Measurements from ENCODE around the gene FBXO41.

Gene FBXO41, protein sequence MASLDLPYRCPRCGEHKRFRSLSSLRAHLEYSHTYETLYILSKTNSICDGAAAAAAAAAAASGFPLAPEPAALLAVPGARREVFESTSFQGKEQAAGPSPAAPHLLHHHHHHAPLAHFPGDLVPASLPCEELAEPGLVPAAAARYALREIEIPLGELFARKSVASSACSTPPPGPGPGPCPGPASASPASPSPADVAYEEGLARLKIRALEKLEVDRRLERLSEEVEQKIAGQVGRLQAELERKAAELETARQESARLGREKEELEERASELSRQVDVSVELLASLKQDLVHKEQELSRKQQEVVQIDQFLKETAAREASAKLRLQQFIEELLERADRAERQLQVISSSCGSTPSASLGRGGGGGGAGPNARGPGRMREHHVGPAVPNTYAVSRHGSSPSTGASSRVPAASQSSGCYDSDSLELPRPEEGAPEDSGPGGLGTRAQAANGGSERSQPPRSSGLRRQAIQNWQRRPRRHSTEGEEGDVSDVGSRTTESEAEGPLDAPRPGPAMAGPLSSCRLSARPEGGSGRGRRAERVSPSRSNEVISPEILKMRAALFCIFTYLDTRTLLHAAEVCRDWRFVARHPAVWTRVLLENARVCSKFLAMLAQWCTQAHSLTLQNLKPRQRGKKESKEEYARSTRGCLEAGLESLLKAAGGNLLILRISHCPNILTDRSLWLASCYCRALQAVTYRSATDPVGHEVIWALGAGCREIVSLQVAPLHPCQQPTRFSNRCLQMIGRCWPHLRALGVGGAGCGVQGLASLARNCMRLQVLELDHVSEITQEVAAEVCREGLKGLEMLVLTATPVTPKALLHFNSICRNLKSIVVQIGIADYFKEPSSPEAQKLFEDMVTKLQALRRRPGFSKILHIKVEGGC

DNA sequence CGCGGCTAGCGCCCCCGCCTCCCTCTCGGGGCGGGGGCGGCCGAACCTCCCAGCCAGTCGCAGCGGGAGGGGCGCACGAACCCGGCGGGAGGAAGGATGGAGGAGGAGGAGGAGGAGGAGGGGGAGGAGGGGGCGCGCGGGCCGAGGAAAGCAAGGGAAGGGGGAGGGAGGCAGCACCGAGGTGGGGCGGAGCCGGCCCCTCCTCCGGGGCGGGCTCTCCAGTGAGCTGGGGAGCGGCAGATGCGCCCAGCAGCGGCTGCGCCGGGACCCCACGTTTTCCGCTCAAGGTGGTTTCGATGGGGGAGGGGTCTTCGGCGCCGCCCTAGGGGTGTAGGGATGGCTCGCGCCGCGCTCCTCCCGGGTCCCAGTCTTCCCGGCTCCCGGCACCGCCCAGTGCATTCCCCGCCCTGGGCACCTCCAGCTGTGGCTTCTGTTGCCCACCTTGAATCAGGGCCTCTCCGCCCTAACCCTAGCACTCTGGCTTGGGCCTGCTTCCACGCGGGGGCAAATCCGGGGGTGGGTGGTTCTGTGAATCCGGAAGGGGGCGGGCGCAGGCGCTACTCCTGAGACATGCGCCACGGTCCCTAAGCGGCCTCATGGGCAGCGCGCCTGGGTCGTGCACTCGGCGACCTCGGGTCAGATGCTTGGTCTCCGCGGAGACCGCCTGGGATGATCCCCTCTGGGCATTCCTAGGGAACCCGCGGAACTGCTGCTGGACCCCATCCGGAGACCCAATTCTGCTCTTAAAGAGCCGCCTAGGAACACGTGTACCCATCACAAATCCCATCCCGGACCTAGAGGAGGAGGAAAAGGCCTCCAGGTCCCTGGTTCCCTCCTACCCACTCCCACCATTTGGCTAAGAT, at the start of gene FBXO41:
FBXO41 (minus strand) TSS at position 183 of the 863 bp plus-strand sequence. CDS start 14,848 bp downstream, outside the sequence.
- peak; percentile 73 for DNase-seq

DNA sequence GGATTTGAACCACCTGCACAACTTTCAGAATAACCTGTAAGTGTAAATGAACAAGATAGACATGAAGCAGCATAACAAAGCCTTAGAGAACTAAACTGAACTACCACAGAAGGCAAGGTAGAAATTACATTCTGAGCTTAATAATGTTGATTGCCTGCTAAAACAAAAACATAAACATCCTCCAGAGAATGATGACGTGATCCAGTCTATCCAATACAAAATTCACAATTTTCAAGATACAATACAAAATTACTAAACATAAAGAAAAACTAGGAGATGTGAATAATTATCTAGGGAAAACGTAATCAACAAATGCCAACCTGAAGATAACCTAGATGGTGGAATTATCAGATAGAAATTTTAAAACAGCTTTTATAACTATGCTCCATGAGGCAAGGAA, 49.8 kb upstream of the FBXO41 start:
- DNase-seq, result no peak

DNA sequence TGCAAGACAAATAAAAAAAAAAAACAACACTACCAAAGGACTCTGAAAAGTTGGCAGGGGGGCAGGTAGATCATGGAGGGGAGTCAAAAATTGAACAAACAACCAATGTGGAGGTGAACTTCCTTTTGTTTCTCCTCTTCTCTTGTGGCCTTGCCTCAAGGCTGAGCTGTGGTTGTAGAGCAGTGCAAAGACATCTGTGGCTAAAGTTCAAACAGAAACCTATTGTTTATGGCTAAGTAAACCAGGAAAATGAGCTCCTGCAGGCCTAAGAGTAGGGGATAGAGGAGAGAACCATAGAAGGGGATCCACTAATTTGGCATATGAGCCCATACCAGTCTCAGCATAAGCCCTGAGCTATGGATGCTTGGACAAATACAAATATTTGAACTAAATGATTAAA, 49.3 kb upstream of the FBXO41 start:
- no peak for DNase-seq

DNA sequence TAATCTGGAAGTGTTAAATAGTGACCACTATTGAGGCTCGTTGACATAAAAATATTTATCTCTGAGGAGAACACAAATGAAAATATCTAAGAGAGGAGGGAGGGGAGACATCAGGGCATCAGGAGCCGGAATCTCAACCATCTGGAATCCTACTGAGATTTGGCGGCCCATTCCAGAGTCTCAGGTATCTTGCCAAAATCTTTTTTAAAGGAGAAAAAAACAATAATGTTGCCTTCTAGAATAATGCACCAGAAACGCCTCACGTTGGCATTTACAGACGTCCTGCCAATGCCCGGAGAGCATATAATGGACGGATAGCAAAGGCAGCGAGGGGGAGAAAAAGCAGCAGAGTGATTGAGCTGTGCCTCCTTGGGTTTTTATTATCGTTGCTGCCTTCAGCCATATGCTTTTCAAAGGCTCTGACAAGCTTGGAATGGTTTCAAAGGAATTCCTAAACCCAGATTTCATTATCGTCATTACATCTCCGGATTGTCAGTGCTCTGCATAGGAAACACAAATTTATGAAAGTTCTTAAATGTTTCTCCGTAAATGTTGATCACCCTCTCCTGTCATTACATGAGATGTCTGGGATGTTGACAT, 39.9 kb upstream of the FBXO41 start:
- DNase-seq, result no peak

DNA sequence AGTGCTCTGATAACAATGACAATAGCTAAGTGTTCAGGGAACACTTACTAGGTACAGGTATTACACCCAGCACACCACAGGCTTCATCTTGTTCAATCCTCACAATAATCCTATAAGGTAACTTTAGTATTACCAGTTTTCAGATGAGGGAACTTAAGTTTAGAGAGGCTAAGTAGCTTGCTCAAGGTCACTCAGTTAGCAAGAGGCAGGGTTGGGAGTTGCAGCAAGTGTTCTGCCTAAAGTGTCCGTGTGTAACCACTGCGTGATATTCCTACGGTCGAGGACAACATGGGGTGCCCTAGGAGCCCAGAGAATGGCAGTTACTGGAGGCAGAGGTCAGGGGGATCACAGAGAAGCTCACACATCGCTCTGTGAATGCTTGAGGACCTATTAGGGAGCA, 39.3 kb upstream of the FBXO41 start:
- no peak for DNase-seq

DNA sequence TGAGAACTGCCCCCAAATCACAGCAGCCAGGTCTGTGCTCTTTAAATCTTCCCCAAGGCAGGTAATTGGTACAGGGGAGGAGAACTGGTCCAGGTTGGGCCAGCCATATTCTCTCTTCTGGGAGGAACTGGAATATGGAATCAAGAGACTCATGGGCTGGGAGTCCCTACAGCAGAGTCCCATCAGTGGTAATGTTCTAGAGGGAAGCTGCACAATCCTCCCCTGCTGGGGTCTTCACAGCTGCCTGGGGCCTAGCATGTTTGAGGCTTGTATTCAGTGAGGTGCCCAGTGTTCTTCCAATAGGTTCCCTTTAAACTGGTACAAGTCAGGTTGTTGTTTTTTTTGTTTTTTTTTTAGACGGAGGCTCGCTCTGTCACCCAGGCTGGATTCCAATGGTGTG, 30.2 kb upstream of the FBXO41 start:
- DNase-seq, result no peak

DNA sequence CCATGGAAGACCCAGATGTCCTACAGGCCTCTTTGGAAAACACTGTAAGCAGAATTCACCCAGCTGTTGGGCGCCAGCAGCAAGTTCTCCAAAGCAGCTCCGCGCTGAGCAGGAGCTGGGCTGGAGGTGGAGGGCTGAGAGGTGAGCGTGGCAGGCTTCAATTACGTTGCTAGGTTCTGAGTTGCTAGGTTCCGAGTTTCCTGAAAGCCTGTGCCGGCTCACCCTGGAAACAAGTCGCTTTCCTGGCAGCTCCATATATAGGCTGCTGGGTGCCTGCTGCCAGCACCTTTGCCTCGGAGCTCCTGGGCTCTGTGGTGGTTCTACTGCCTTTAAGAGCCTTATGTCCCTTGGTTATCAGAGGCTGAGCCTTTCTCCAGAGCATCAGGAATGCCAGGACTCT, 23.4 kb upstream of the FBXO41 start:
- DNase-seq, result no peak

DNA sequence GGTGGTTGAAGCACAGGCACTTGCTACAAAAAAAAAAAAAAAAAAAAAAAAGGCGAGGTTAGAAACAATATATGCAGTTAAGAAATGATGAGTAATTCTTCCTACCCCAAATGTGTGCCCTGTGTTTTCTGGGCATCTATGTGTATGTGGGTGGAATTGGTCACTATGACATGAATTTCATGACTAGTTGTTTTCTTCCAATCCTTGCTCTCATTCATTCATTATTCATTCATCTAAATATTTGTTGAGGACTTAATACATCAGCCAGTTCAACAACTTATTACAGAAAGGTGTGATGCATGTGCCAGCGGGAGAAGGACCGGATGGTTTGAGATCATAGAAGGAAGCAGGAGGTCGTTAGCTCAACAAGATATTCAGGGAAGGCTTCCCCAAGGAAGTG, 17.4 kb upstream of the FBXO41 start:
- no peak for DNase-seq

DNA sequence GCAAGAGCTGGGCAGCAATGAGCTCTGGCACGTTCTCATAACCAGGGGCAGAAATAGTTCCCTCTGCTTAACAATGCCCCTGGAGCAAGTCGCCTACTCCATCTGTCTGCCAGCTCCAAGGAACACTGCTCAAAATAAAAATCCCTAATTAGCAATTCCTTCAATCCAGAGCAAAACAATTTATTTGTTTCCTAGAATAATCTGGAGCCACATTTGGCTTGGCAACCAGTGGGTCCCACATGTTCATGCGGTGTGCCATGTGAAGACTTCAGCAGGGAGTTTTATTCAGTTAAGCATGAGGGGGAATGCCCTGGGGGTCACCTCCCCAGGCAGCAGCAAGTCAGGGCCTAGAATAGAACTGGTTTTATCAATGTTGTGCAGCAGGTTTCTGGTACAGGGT, 16.6 kb upstream of the FBXO41 start:
- no peak for DNase-seq

DNA sequence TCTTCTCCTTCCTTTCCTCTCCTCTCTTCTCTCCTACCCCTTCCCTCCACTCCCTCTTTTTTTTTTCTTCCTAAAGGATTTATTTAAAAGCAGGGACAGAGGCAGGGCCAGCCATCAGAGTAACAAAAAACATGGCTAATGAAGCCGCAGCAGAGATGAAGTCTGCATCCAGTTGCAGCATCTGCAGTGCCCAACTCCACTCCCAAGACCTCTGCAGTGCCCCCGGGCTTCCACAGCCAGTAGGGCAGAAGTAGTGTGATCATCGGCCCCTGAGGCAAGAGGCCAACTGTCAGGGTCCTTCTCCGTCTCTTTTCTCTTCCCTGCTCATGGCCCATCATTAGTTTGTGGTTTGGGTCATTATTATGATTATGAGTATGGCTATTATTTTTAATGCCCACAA, 13.3 kb upstream of the FBXO41 start:
- DNase-seq, result no peak

DNA sequence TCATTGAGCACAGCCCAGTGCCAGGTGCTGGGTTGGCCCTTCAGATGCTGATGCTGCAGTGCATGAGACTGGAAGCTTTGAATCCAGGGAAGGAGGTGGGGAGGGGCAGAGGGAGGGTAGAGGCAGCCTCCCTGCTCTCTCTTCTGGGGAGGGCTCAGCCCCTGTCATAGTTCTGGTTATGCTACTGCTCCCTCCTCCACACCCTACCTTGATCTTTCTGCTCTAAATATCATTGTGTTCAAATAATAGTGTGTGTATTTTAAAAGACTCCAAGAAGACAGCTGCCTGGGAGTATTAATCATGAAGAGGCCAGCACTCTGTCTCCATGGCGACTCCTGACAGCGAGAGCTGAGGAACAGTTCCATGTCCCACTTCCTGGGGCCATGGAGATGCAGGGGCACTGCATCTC, 12.9 kb upstream of the FBXO41 start:
- no peak for DNase-seq

DNA sequence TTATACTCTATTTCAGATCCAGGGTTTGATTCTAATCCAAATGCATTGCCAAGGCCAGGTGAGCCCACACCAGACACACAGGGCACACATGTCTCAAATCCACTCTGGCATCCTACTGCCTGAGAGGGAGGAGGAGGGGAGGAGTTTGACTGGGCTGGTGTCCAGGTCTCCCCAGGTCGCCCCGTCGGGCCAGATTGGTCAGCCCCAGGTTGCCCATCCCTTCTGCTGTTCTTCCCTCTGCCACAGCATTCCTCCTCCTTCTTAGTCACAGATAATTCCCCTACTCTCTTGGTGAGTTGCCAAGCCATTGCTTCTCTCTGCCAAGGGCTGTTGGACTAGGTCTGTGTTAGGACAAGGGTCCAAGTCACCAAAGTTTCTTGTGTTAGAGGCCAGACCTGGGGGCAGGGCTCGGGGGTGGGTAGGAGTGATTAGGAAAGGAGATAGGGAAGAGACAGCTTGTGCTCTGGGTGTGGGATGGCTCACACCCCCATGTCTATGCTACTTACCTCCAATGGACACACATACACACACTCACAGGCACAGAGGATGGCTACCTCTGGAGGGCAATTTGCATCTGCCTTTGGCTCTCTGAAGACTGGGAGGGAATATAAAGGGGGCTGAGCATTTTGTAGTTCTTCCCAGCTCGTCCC, 11.6 kb upstream of the FBXO41 start:
- DNase-seq, result no peak

DNA sequence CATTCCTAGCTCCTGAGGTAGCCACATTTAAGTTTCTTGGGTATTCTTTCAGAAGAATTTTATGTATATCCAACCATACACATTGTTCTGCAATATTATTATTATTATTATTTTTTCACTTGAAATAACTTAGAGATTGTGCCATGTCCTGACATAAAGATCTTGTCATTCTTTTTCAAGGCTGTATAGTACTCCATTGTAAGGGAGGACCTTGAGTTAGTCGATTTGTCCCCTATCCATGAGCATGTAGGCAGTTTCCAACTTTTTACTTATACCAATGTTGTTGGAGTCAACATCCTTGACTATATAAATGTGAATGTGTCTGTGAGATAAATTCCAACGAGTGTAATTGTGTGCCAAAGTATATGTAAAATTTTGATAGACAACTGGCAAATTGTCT, 10.0 kb upstream of the FBXO41 start:
- DNase-seq, result no peak

DNA sequence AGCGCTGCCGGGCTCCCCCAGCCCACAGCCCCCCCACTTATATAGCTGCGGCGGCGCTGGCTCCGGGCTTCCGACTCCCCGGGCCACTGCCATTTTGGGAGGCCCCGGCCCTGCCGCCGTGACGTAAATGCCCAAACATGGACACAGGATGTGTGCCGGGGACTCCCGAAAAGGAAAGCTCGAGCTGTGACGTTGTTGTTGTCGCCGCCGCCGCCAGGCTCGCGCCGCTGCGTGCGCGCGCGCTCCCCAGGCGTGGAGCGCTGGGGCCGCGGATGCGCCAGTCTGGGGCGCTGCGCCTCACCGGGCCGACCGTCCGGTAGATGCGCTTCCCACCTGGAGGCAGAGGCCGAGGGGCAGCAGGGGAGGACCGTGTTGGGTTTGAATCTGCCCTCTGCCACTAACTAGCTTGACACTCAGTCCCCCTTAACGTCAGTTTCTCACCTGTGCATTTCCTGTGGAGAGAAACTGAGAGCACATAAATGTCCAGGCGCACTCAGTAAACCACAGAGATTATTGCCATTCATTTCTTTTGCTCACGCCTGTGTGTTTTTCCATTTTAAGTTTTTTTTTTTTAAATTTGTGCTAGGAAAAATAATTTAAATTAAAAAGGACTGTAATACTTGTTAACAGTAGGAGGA, 9.4 kb upstream of the FBXO41 start, which contains the start of gene EGR4:
EGR4 (minus strand) TSS at position 15 of the 638 bp plus-strand sequence. CDS start 231 bp downstream, outside the sequence.
- DNase-seq, result peak; percentile 92

DNA sequence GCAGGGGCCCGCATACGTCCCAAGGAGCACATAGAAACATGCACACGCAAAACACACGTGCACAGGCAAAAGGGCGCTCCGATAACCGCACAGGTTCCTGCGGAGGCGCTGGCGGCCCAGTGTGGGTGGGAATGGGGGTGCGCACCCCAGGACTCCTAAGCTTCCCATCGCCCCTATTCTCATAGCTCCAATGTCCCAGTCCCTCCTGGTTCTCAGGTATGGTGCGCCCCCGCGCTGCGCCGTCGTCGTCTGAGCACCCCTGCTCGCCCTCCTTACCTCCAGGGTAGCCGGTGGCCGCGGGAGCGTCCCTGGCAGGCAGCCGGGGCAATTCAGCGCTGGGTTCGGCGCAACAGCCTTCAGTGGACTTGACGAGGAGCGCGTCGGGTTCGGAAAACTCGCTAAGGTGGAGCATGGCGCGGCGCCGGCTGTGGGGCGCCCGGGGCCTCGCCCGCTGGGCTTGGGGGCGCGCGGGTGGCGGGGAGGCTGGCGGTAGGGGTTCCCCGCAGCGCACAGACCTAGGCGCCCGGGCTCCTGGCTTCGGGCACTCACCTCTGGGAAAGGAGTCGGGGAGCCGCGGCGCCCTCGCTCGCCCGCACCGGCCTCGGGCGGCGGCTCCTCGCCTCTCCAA, 8.7 kb upstream of the FBXO41 start:
- DNase-seq, result peak; percentile 7

DNA sequence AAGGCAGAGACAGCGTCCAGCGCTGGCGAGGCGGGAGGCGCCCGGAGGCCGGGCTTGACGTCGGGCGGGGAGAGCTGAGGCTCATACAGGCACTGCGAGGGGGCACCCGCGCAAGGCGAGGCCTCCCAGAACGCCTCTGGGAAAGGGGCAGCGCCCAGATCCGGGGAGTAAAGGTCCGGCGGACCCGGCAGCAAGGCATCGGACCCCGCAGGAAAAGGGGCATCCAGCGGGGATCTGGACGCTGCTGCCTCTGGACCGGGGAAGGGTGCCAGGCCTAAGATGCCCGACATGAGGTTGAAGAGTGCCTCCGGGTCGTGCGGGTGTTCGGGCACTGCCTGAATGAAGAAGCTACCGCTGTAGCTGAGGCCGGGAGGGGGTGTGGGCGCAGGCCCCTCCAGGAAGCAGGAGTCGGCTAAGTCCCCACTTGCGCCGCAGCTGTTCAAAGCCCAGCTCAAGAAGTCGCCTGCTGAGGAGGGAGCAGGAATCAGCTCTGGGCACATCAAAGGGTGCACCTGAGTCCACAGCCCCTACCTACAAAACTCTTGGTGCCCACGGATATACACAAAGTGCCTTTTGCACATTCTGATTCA, 8.1 kb upstream of the FBXO41 start:
- DNase-seq, result no peak

DNA sequence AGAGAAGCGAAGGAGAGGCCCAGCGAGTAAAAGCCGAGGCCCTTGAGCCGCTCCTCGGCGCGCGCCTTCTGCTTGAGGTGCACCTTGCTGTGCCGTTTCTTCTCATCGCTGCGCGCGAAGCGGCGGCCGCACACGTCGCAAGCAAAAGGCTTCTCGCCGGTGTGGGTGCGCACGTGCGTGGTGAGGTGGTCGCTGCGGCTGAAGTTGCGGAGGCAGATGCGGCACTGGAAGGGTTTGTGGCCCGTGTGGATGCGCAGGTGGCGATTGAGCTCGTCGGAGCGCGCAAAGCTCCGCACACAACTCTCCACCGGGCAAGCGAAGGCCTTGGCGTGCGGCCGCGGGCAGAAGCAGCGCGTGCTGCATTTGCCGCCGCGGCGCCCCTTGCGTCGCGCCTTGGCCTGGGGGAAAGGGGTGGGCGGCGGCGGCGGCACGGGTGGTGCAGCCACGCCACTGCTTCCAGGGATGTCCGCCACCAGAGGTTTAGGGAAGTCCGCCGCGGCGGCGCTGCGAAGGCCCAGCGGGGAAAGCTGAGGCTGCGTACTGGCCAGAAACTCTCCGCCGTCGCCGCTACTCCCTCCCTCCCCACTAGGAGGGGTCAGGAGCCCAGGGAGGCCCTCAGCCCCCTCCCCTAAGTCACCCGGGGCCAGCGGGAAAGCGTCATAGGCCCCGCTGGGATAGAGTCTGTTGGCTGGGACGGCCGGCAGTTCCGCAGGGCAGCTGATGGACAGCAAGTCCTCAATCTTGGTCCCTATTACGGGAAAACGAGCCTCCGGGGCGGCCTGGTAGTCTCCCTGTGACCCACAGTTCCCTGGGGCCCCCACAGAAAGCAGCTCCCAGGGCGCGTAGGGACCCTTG, 7.4 kb upstream of the FBXO41 start:
- DNase-seq, result peak; percentile 6

DNA sequence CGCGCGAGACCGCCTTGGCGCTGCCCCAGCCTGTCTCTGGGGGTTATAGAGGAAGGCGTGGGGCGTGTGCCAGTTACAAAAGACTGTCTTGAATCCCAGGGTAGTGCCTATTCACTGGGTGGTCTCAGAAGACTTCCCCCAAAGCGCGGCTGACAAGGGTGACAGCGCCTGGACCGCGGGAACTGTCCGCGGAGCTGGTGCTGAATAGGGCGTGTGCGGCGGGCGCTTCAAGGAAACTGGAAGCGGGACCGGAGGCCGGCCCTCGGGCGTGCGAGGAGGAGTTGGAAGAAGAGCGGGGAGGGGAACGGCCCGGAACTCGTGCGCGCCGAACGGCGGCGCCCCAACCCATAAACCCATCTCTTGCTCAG, 6.8 kb upstream of the FBXO41 start:
- peak; percentile 31 for DNase-seq

DNA sequence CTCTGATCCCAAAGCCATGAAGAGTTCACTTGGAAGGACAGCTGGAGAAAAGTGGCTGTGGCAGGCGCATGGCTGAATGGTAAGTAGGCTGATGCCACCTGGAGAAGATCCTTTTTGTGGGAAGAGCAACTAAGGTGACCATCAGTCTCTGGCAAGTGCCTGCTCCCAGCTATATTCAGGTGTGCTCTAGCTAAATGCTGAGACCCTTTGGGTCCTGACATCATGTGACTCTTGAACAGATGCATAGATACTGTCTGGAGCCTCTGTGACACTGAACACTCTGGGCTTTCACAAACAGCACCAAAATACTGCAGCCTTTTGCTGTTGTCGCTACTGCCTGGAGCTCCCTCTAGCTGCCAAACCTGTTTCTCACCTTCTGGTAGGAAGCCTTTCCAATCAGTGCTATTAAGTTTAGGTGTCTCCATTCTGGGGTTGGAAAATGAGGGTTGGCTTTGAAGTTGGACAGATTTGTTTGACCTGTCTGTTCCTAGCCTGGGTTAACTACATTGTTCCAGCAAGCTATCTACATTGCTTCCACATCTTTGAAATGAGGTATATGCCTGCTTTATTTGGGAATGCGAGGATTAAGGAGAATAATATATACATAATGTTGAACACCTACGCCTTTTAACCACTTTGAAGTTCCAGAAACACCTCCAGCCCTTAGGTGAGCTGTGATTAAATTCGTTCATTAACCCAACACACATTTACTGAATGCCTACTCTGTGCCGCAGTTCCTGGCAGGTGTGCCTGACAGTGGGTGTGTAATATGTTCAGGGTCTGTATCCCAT, 6.0 kb upstream of the FBXO41 start:
- DNase-seq, result peak; percentile 40

Measured in stimulated activated CD4-positive, alpha-beta T cell treated with anti-CD3 and anti-CD28 coated beads, Interleukin-1b, Interleukin-23, amount 100 ng/mL, for 48 hours (primary cell).